ENCODE data around the gene TARS1. TPM values are rescaled to one million over a fixed set of nuclear protein-coding genes. Genes with fewer than 3 reads are reported as not detected.

The TARS1 gene
- total and polyA plus RNA-seq, 2 of the 8 experiments (the other 6 are each of a cell fraction or from before 2014, with no cell fraction given), result 94.4 to 445 TPM

DNA sequence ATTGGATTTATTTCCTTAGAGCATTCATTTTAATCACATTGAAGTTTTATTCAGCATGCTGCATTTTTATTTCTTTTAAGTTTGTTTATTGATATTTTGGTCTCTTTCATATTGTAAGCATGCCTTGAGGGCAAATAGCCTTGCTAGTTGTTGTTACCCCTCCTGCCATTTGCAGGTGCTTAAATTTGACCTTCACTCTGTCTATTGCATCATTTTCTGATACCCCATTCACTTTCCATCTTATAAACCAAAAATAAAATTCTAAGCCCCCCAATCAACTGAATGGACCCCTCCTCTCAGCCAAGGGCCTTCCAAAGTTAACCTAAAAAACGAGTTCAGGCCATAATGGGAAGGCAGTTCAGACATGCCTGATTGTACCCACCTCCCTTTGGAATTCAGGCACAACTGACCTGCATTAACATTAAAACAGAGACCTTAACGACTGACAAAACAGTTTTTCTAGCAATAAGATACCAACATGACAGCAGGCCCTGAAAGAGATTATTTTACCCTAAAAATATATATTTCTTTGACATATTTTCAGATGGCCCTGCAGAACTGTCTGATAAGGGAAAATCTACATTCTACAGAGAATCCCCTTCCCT is 32.1 kb downstream of the TARS1 start:
- no peak overlapping the region for H2BK12ac ChIP-seq (ENCODE audit: low read depth, low read length)
- H2AFZ ChIP-seq (ENCODE audit: low read length), result no peak overlapping the region
- H3K79me1 ChIP-seq (ENCODE audit: low read depth, low read length), result no peaks in the 10 kb centered on the region
- peak overlapping the region; percentile 33; the same call in 1 of the 2 replicates for H3K27ac ChIP-seq (ENCODE audit: low read depth, low read length)
- H3K23ac ChIP-seq (ENCODE audit: insufficient read length), result no peak overlapping the region
- no peak overlapping the region for H2AK5ac ChIP-seq (ENCODE audit: low read depth, low read length)
- H3K4me3 ChIP-seq (ENCODE audit: extremely low read depth in 1 of 4, insufficient read depth in 2 of 4, low read depth in 3 of 4, low read length in 4 of 4), result peak overlapping the region in 1 of 4 experiments; percentile 28; a peak in 1 of 8 replicates
- H4K91ac ChIP-seq (replicated peaks; ENCODE audit: insufficient read length, low read length), result no peak overlapping the region
- no peak overlapping the region for H3K56ac ChIP-seq (replicated peaks; ENCODE audit: insufficient read length, low read depth, low read length)
- H3K4ac ChIP-seq (replicated peaks; ENCODE audit: insufficient read length, low read depth, low read length), result no peak overlapping the region
- peaks cover 13 to 96% (median 58%) of the 10 kb centered on the region in 4 experiments for H3K36me3 ChIP-seq (ENCODE audit: control insufficient read depth in 2 of 4, insufficient read depth in 4 of 4, low read length in 3 of 4)
- H3K23me2 ChIP-seq (ENCODE audit: low read depth, low read length), result no peaks in the 10 kb centered on the region
- DNase-seq (ENCODE audit: low read depth in 1 of 2, low spot score in 2 of 2) (peak in 1 of 2 experiments; percentile 34), FAIRE-seq (no peak)
- no peaks in the 10 kb centered on the region for H3K9me3 ChIP-seq (ENCODE audit: insufficient read depth in 2 of 2, low read depth in 1 of 2, low read length in 1 of 2)
- no peak overlapping the region for H3K9ac ChIP-seq (replicated peaks in 1 of 4; ENCODE audit: extremely low read depth in 1 of 4, low read depth in 3 of 4, low read length in 3 of 4)
- no peak overlapping the region for H2BK5ac ChIP-seq (ENCODE audit: low read depth, low read length)
- no peak overlapping the region for H3K18ac ChIP-seq (ENCODE audit: extremely low read depth, low read length)
- no peak overlapping the region for H2BK20ac ChIP-seq (ENCODE audit: low read length)
- H4K8ac ChIP-seq (ENCODE audit: extremely low read depth, insufficient read depth, low read length), result no peak overlapping the region
- CTCF ChIA-PET (ENCODE audit: partially characterized antibody), result no interaction called here
- 0 out of 4 replicates have a peak overlapping the region, but pooled peaks of 1 of the 2 experiments have one; percentile 17 for H3K4me2 ChIP-seq (ENCODE audit: insufficient read depth in 1 of 2, low read depth in 2 of 2, low read length in 2 of 2)
- POLR2A ChIA-PET (ENCODE audit: partially characterized antibody), result no interaction called here
- peaks cover 0 to 9% (median 0%) of the 10 kb centered on the region in 4 experiments; a peak in 1 of 7 replicates for H3K4me1 ChIP-seq (replicated peaks in 1 of 4; ENCODE audit: control insufficient read depth in 3 of 4, insufficient read depth in 4 of 4, low read length in 3 of 4)
- no peaks in the 10 kb centered on the region for H4K20me1 ChIP-seq (replicated peaks in 1 of 2; ENCODE audit: control insufficient read depth in 1 of 2, insufficient read depth in 2 of 2, low read length in 2 of 2)
- 0 out of 4 replicates have a peak, but pooled peaks cover 0 to 7% of the 10 kb centered on the region in 2 experiments for H3K79me2 ChIP-seq (ENCODE audit: control insufficient read depth in 1 of 2, insufficient read depth in 2 of 2, low read length in 2 of 2)
- 9% methylated on average over 2 of the region's 2 CpGs; no CpG with 5 or more reads in 1 of the 2 experiments for WGBS, 2 experiments (ENCODE audit: extremely low coverage in 1 of 2, insufficient coverage in 1 of 2, insufficient read length in 1 of 2, insufficient replicate concordance in 2 of 2, low coverage in 1 of 2, low lambda C conversion rate in 2 of 2, missing lambda C conversion rate in 1 of 2)
- no peak overlapping the region for H2BK15ac ChIP-seq (ENCODE audit: low read length)
- no peak overlapping the region for H4K5ac ChIP-seq (ENCODE audit: insufficient read length, low read depth, low read length)
- H3K27me3 ChIP-seq (replicated peaks in 1 of 4; ENCODE audit: control insufficient read depth in 3 of 4, extremely low read depth in 1 of 4, insufficient read depth in 3 of 4, low read length in 3 of 4), result no peaks in the 10 kb centered on the region
- no peak overlapping the region for H3K14ac ChIP-seq (ENCODE audit: insufficient read length)
- no peak overlapping the region for H2BK120ac ChIP-seq (replicated peaks; ENCODE audit: low read depth, low read length)
